Panc1 (cell line): ENCODE data around the gene ZNF780B. TPM values are rescaled to one million over a fixed set of nuclear protein-coding genes. Genes with fewer than 3 reads are reported as not detected.

Source experiments
- ATAC-seq: fragments of 200-7000 bp; cut with Tn5 transposase; 2 replicates; pipeline ENCODE4 v1.9.1; 2020; ENCODE audit warnings: mild to moderate bottlenecking, moderate library complexity
- BruUV-seq: library from RNA; stranded (reverse); fragments of 400-500 nt; replicated peaks from 2 replicates; lab custom pipeline; 2021; lab: Mats Ljungman, UMichigan
- CTCF ChIA-PET: fragments of 300-600 bp; sonication (Branson Sonifier 250); formaldehyde crosslinking; loops from one replicate; lab custom pipeline; 2022; ENCODE audit warnings: antibody characterized with exemption; lab: Charles Lee
- POLR2A ChIA-PET: fragments of 300-600 bp; sonication (Branson Sonifier 250); formaldehyde crosslinking; loops from one replicate; lab custom pipeline; 2022; ENCODE audit warnings: antibody characterized with exemption; lab: Charles Lee
- DNase-seq: peaks from one replicate; pipeline ENCODE4 v3.0.0-alpha.2; 2010; ENCODE audit warnings: low read depth, low spot score
- H3K27ac ChIP-seq: 2 replicates; pipeline ENCODE4 v1.5.1; 2011; ENCODE audit warnings: mild to moderate bottlenecking, low read length, inconsistent platforms
- H3K27me3 ChIP-seq: fragments of 200-500 bp; sonication (Bioruptor generic); 2 replicates; pipeline ENCODE4 v1.6.0; 2014; ENCODE audit warnings: low read length, inconsistent platforms; ENCODE audit not compliant: control insufficient read depth, insufficient read depth
- H3K36me3 ChIP-seq: fragments of 200-500 bp; sonication (Bioruptor generic); 2 replicates; pipeline ENCODE4 v1.5.1; 2014; ENCODE audit warnings: inconsistent platforms, mild to moderate bottlenecking, low read length, moderate library complexity; ENCODE audit not compliant: control insufficient read depth, insufficient read depth
- H3K4me1 ChIP-seq: 2 replicates; pipeline ENCODE4 v1.5.1; 2011; ENCODE audit warnings: inconsistent platforms, mild to moderate bottlenecking, low read length, moderate library complexity; ENCODE audit not compliant: control insufficient read depth, insufficient read depth
- H3K4me3 ChIP-seq, 2 experiments: 2 replicates each; pipeline ENCODE4 v1.5.1; 2011 to 2012; ENCODE audit warnings: low read depth in 2 of 2, low read length in 2 of 2, mild to moderate bottlenecking in 2 of 2, inconsistent platforms in 1 of 2, moderate library complexity in 1 of 2
- H3K9me3 ChIP-seq: fragments of 200-500 bp; sonication (Bioruptor generic); 2 replicates; pipeline ENCODE4 v1.5.1; 2014; ENCODE audit warnings: low read depth, mild to moderate bottlenecking, inconsistent platforms, low read length, moderate library complexity; ENCODE audit not compliant: control insufficient read depth, insufficient read depth
- CTCF ChIP-seq: fragments of 450-650 bp; IDR thresholded peaks from 2 replicates; pipeline ENCODE4 v1.5.1; 2017; ENCODE audit warnings: mild to moderate bottlenecking
- POLR2AphosphoS5 ChIP-seq: IDR thresholded peaks from 2 replicates; pipeline ENCODE4 v1.6.1; 2012; ENCODE audit warnings: mild to moderate bottlenecking, low read depth, low read length, moderate library complexity
- REST ChIP-seq, 2 experiments: IDR thresholded peaks; 2 replicates each; pipeline ENCODE4 v1.6.1; 2011 to 2012; ENCODE audit warnings: low read depth in 2 of 2, control low read depth in 1 of 2, low read length in 1 of 2, mild to moderate bottlenecking in 1 of 2, moderate library complexity in 1 of 2; ENCODE audit not compliant: insufficient read depth in 1 of 2
- SIN3A ChIP-seq: IDR thresholded peaks from 2 replicates; pipeline ENCODE4 v1.6.1; 2012; ENCODE audit warnings: low read depth, mild to moderate bottlenecking, low read length, moderate library complexity, borderline replicate concordance; ENCODE audit not compliant: insufficient read depth
- TCF7L2 ChIP-seq: IDR thresholded peaks from 2 replicates; pipeline ENCODE4 v1.6.1; 2011; ENCODE audit warnings: mild to moderate bottlenecking, low read depth, low read length, inconsistent platforms
- in situ Hi-C: cut with HindIII; loops from 2 replicates; pipeline ENCODE4 v1.10.0; 2016; ENCODE audit warnings: low sequenced_read_pairs, low pct_unique_long_range_greater_than_20kb
- intact Hi-C: fragments of 100-400 bp; cut with micrococcal nuclease; formaldehyde crosslinking; loops from one replicate; pipeline ENCODE4 v1.10.0; 2022; ENCODE audit not compliant: unreplicated experiment
- total RNA-seq: library from RNA; stranded (reverse); gene quantifications from one replicate; pipeline ENCODE4 v1.2.1, GENCODE V29; 2021; ENCODE audit not compliant: unreplicated experiment

Gene ZNF780B
- total RNA-seq, 1 experiment from 2014 or later = 237 TPM

GRCh38 chr19:39997638-39998216 is 58.3 kb downstream of the ZNF780B start:
- in situ Hi-C loops (no loop called here), intact Hi-C loops (loop anchor here (5.0 kb wide), 1 partner anchor 225 kb away; no protein-coding TSS in a partner anchor)
- TF ChIP-seq REST (IDR thresholded peaks at IDR 0.05; ENCODE audit: insufficient read depth in 1 of 2, low read depth in 2 of 2, low read length in 1 of 2) = no peak
- TF ChIP-seq POLR2AphosphoS5 = no peak
- TF ChIP-seq CTCF = no peak
- no peak for TF ChIP-seq TCF7L2
- TF ChIP-seq SIN3A = no peak
- DNase-seq = no peak
- Histone ChIP-seq H3K36me3 (no peaks in the 10 kb centered on the region), H3K9me3 (peaks cover 21% of the 10 kb centered on the region), H3K4me3 (peak overlapping the region; percentile 35 to 49), H3K27me3 (no peaks in the 10 kb centered on the region), H3K27ac (peak overlapping the region; percentile 83), H3K4me1 (peaks cover 19% of the 10 kb centered on the region)
- no TSS peak for BruUV-seq
- ChIA-PET CTCF (interaction anchor here (0.5 to 3.4 kb wide), 4 partner anchors 24 to 168 kb away, joined by 3 to 15 read pairs (median 4); partner anchors contain the start of gene PSMC4), POLR2A (interaction anchor here (0.5 to 3.2 kb wide), 11 partner anchors 8 to 311 kb away, joined by 4 to 55 read pairs (median 6); partner anchors contain the start of genes FBL, PSMC4 and ZNF780A)
- peak; percentile 12; the same call in 1 of the 2 replicates for ATAC-seq

- ATAC-seq = peak; percentile 98
- intact Hi-C loops = loop anchor here (1.0 to 5.0 kb wide), 2 partner anchors 26 to 225 kb away; partner anchors contain the start of gene PSMC4
- no peaks in the 10 kb centered on the region for H3K27me3 ChIP-seq
- DNase-seq = peak; percentile 100
- peak within 1 kb of the TSS; percentile 35 to 49 for H3K4me3 ChIP-seq
- in situ Hi-C loops = no loop called here
- CTCF ChIA-PET = interaction anchor here (0.5 to 3.4 kb wide), 7 partner anchors 23 to 558 kb away, joined by 3 to 15 read pairs (median 5); partner anchors contain the start of gene PSMC4
- POLR2A ChIA-PET = interaction anchor here (0.5 to 3.2 kb wide), 24 partner anchors 9 to 312 kb away, joined by 3 to 55 read pairs (median 4); partner anchors contain the start of genes FBL, PSMC4, ZNF780A and ZNF780B
- TF ChIP-seq REST (IDR thresholded peaks at IDR 0.05; ENCODE audit: insufficient read depth in 1 of 2, low read depth in 2 of 2, low read length in 1 of 2) (no peak), CTCF (no peak), SIN3A (no peak), POLR2AphosphoS5 (no peak), TCF7L2 (no peak)
- BruUV-seq = no TSS peak
- peaks cover 21% of the 10 kb centered on the region for H3K9me3 ChIP-seq
- H3K4me1 ChIP-seq = peaks cover 19% of the 10 kb centered on the region
- H3K27ac ChIP-seq = peak within 1 kb of the TSS; percentile 83
- H3K36me3 ChIP-seq = no peaks in the 10 kb centered on the region
Observed at GRCh38 chr19:39996811-39997637, 59.0 kb downstream of the ZNF780B start, which contains the start of gene ZNF546. Gene ZNF546 (plus strand): TSS chr19:39997060. CDS start chr19:39998327, 1,267 bp downstream.
